Fibroblast of mammary gland (primary cell): Measurements from ENCODE around the gene SRA1.

ENCODE experiments used
- DNase-seq: peaks from one replicate; pipeline ENCODE4 v3.0.0-alpha.2; 2010; ENCODE audit warnings: low read depth
- H3K4me3 ChIP-seq: 2 replicates; pipeline ENCODE4 v1.5.1; 2011; ENCODE audit warnings: low read depth, mild to moderate bottlenecking, low read length, moderate library complexity; ENCODE audit not compliant: control insufficient read depth
- CTCF ChIP-seq: conservative IDR thresholded peaks from 2 replicates; pipeline ENCODE4 v1.5.1; 2011; ENCODE audit warnings: low read depth, low read length, inconsistent platforms; ENCODE audit not compliant: control insufficient read depth, insufficient read depth

The SRA1 gene

GRCh38 chr5:140561753-140562523 is 4.7 kb upstream of the SRA1 start:
- DNase-seq, result no peak
- no peak for TF ChIP-seq CTCF

GRCh38 chr5:140560227-140560626 is 3.0 kb upstream of the SRA1 start:
- H3K4me3 ChIP-seq, result no peak overlapping the region
- no peak for DNase-seq
- no peak for TF ChIP-seq CTCF

More at GRCh38 chr5:140561753-140562523, 4.7 kb upstream of the SRA1 start:
- H3K4me3 ChIP-seq, result no peak overlapping the region

GRCh38 chr5:140558542-140558941 is 1.3 kb upstream of the SRA1 start:
- DNase-seq, result no peak
- H3K4me3 ChIP-seq, result no peak overlapping the region
- no peak for TF ChIP-seq CTCF

GRCh38 chr5:140557965-140558364 is 692 bp upstream of the SRA1 start:
- TF ChIP-seq CTCF, result no peak
- H3K4me3 ChIP-seq, result no peak overlapping the region
- DNase-seq, result no peak

- TF ChIP-seq CTCF, result no peak
- H3K4me3 ChIP-seq, result peak overlapping the region; percentile 84
- peak; percentile 36 for DNase-seq
These were observed 835 bp downstream of the SRA1 start for GRCh38 chr5:140556438-140556837.

GRCh38 chr5:140555747-140556312 is 1.4 kb downstream of the SRA1 start:
- DNase-seq, result no peak
- H3K4me3 ChIP-seq, result peak overlapping the region; percentile 84
- no peak for TF ChIP-seq CTCF
